ENCODE data around the gene DNAAF3. TPM values are rescaled to one million over a fixed set of nuclear protein-coding genes. Genes with fewer than 3 reads are reported as not detected.

The DNAAF3 gene
- total RNA-seq, 1 experiment from 2014 or later, result 52.8 TPM

- no peak overlapping the region for H3K27ac ChIP-seq (ENCODE audit: low read depth, low read length)
- ChIA-PET RAD21 (ENCODE audit: low non-redundant PET in 1 of 2, low total read pairs in 2 of 2, uncharacterized antibody in 2 of 2, unreplicated experiment in 2 of 2) (no interaction called here), POLR2A (no interaction called here), CTCF (no interaction called here)
- H3K9me2 ChIP-seq (ENCODE audit: insufficient read depth), result no peaks in the 10 kb centered on the region
- DNase-seq (ENCODE audit: low read depth, low spot score) (no peak), ATAC-seq (no peak)
- no TSS peak for BruUV-seq (replicated peaks)
- H3K4me1 ChIP-seq (ENCODE audit: control insufficient read depth in 1 of 2, insufficient read depth in 2 of 2, low read length in 2 of 2), result peaks cover 2 to 10% of the 10 kb centered on the region in 2 experiments; a peak in 2 of 4 replicates
- no peak for TF ChIP-seq ZFX (IDR thresholded peaks at IDR 0.05)
- no peak for TF ChIP-seq TCF7L2 (IDR thresholded peaks at IDR 0.05; ENCODE audit: borderline replicate concordance, extremely low read depth, insufficient read depth, insufficient read length)
- TF ChIP-seq ZNF274 (IDR thresholded peaks at IDR 0.05; ENCODE audit: low read depth, low read length), result no peak
- TF ChIP-seq ELF1 (IDR thresholded peaks at IDR 0.05; ENCODE audit: borderline replicate concordance, low read depth), result no peak
- no peaks in the 10 kb centered on the region for H3K9me3 ChIP-seq (ENCODE audit: control insufficient read depth in 1 of 2, insufficient read depth in 1 of 2, low read depth in 1 of 2, low read length in 2 of 2)
- no peak overlapping the region for H3K4me3 ChIP-seq (replicated peaks in 1 of 2; ENCODE audit: low read depth in 1 of 2, low read length in 2 of 2)
- no peak overlapping the region for H2AFZ ChIP-seq (ENCODE audit: low read depth, low read length, poor library complexity, severe bottlenecking)
- no peak overlapping the region for H3K4me2 ChIP-seq (ENCODE audit: low read length)
- no peaks in the 10 kb centered on the region for H3K27me3 ChIP-seq (ENCODE audit: insufficient read depth, low read length)
- no peaks in the 10 kb centered on the region for H3K79me2 ChIP-seq (ENCODE audit: insufficient read depth, low read length)
- intact Hi-C loops (cut with micrococcal nuclease), result no loop called here
- no peaks in the 10 kb centered on the region for H4K20me1 ChIP-seq (ENCODE audit: insufficient read depth)
- H3K36me3 ChIP-seq (ENCODE audit: control insufficient read depth in 1 of 2, insufficient read depth in 2 of 2, low read length in 2 of 2), result peaks cover 0 to 7% of the 10 kb centered on the region in 2 experiments; a peak in 2 of 4 replicates
- no peak overlapping the region for H3K9ac ChIP-seq (ENCODE audit: low read length)
These were observed 28.5 kb downstream of the DNAAF3 start for GRCh38 chr19:55137915-55138314.

GRCh38 chr19:55136399-55137102 is 29.9 kb downstream of the DNAAF3 start:
- H2AFZ ChIP-seq (ENCODE audit: low read depth, low read length, poor library complexity, severe bottlenecking), result no peak overlapping the region
- no peaks in the 10 kb centered on the region for H3K9me2 ChIP-seq (ENCODE audit: insufficient read depth)
- peaks cover 0 to 13% of the 10 kb centered on the region in 2 experiments; a peak in 2 of 4 replicates for H3K36me3 ChIP-seq (ENCODE audit: control insufficient read depth in 1 of 2, insufficient read depth in 2 of 2, low read length in 2 of 2)
- no peaks in the 10 kb centered on the region for H4K20me1 ChIP-seq (ENCODE audit: insufficient read depth)
- H3K9ac ChIP-seq (ENCODE audit: low read length), result no peak overlapping the region
- intact Hi-C loops (cut with micrococcal nuclease), result no loop called here
- RAD21 ChIA-PET (ENCODE audit: low non-redundant PET in 1 of 2, low total read pairs in 2 of 2, uncharacterized antibody in 2 of 2, unreplicated experiment in 2 of 2), result interaction anchor here in 1 of 2 experiments (0.5 kb wide), 1 partner anchor 289 kb away, joined by 3 read pairs; no protein-coding TSS in a partner anchor
- POLR2A ChIA-PET, result no interaction called here
- H3K9me3 ChIP-seq (ENCODE audit: control insufficient read depth in 1 of 2, insufficient read depth in 1 of 2, low read depth in 1 of 2, low read length in 2 of 2), result no peaks in the 10 kb centered on the region
- DNase-seq (ENCODE audit: low read depth, low spot score), result no peak
- H3K4me3 ChIP-seq (replicated peaks in 1 of 2; ENCODE audit: low read depth in 1 of 2, low read length in 2 of 2), result no peak overlapping the region
- H3K79me2 ChIP-seq (ENCODE audit: insufficient read depth, low read length), result no peaks in the 10 kb centered on the region
- ATAC-seq, result no peak
- H3K4me2 ChIP-seq (ENCODE audit: low read length), result no peak overlapping the region
- no peak overlapping the region for H3K27ac ChIP-seq (ENCODE audit: low read depth, low read length)
- H3K4me1 ChIP-seq (ENCODE audit: control insufficient read depth in 1 of 2, insufficient read depth in 2 of 2, low read length in 2 of 2), result peaks cover under 1 to 6% of the 10 kb centered on the region in 2 experiments; a peak in 2 of 4 replicates
- CTCF ChIA-PET, result interaction anchor here (0.8 to 1.2 kb wide), 4 partner anchors 10 to 48 kb away, joined by 3 to 4 read pairs (median 4); no protein-coding TSS in a partner anchor
- BruUV-seq (replicated peaks), result TSS peak; percentile 10
- H3K27me3 ChIP-seq (ENCODE audit: insufficient read depth, low read length), result no peaks in the 10 kb centered on the region
- no peak for TF ChIP-seq SRF (IDR thresholded peaks at IDR 0.05; ENCODE audit: low read depth)
- TF ChIP-seq ZFX (IDR thresholded peaks at IDR 0.05), result no peak
- TF ChIP-seq SP1 (IDR thresholded peaks at IDR 0.05; ENCODE audit: low read depth), result no peak
- no peak for TF ChIP-seq CBX3 (IDR thresholded peaks at IDR 0.05; ENCODE audit: low read depth)
- TF ChIP-seq CTCF (IDR thresholded peaks at IDR 0.05 in 2 of 3, conservative IDR thresholded peaks at IDR 0.05 in 1 of 3; ENCODE audit: borderline replicate concordance in 1 of 3, insufficient read depth in 1 of 3, low read depth in 2 of 3, low read length in 2 of 3), result no peak
- TF ChIP-seq CEBPB (IDR thresholded peaks at IDR 0.05; ENCODE audit: low read depth), result no peak
- no peak for TF ChIP-seq ZBTB33 (IDR thresholded peaks at IDR 0.05; ENCODE audit: extremely low read depth, insufficient replicate concordance, low read length)
- TF ChIP-seq RAD21 (IDR thresholded peaks at IDR 0.05; ENCODE audit: low read depth), result no peak

Data from HCT116 (cell line).